ENCODE measurements around the gene HYAL2.
A peak's percentile ranks its signal among the peaks of the same experiment; 100 is the strongest.

Gene HYAL2

DNA sequence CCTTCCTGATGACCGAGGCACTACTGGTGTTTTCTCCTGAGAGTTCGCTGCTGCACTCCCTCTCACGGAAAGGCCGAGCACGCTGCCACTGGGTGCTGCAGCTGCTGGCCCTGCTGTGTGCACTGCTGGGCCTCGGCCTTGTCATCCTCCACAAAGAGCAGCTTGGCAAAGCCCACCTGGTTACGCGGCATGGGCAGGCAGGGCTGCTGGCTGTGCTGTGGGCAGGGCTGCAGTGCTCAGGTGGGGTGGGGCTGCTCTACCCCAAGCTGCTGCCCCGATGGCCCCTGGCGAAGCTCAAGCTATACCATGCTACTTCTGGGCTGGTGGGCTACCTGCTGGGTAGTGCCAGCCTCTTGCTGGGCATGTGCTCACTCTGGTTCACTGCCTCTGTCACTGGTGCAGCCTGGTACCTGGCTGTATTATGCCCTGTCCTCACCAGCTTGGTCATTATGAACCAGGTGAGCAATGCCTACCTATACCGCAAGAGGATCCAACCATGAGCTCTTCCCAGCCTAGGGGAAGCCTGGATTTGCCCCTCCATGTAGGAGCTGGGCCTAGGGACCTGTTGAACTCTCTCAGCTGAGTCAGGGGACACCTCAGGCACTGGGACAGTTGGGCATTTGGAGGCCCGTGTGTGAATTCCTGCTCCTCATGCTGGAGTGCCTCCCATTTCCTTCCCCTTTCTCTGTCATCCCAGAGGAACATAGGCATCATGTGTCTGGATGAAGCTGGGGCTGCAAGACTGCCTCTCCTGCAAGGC is 30.9 kb upstream of the HYAL2 start:
- H3K9me2 ChIP-seq (replicated peaks; ENCODE audit: low read depth, low read length) = no peaks in the 10 kb centered on the region
- H3K79me2 ChIP-seq (ENCODE audit: insufficient read depth, low read length) = peaks cover 66% of the 10 kb centered on the region
- peaks cover 9% of the 10 kb centered on the region; the same call in 1 of the 2 replicates for H3K36me3 ChIP-seq (ENCODE audit: insufficient read depth, low read length)
- peaks cover 56% of the 10 kb centered on the region for H3K4me1 ChIP-seq (ENCODE audit: insufficient read depth, low read length, poor library complexity, severe bottlenecking)
- TF ChIP-seq, protein P1, sequence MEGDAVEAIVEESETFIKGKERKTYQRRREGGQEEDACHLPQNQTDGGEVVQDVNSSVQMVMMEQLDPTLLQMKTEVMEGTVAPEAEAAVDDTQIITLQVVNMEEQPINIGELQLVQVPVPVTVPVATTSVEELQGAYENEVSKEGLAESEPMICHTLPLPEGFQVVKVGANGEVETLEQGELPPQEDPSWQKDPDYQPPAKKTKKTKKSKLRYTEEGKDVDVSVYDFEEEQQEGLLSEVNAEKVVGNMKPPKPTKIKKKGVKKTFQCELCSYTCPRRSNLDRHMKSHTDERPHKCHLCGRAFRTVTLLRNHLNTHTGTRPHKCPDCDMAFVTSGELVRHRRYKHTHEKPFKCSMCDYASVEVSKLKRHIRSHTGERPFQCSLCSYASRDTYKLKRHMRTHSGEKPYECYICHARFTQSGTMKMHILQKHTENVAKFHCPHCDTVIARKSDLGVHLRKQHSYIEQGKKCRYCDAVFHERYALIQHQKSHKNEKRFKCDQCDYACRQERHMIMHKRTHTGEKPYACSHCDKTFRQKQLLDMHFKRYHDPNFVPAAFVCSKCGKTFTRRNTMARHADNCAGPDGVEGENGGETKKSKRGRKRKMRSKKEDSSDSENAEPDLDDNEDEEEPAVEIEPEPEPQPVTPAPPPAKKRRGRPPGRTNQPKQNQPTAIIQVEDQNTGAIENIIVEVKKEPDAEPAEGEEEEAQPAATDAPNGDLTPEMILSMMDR (conservative IDR thresholded peaks at IDR 0.05; ENCODE audit: low read length) = no peak
- no peak for TF ChIP-seq EZH2phosphoT487 (IDR thresholded peaks at IDR 0.05; ENCODE audit: borderline replicate concordance)
- no peak overlapping the region for H3K4me2 ChIP-seq (ENCODE audit: low read depth, low read length, poor library complexity, severe bottlenecking)
- no peak overlapping the region for H2AFZ ChIP-seq (ENCODE audit: low read length)
- H3K9me3 ChIP-seq (ENCODE audit: insufficient read depth, low read depth, low read length) = no peaks in the 10 kb centered on the region
- H3K27me3 ChIP-seq (ENCODE audit: insufficient read depth, low read length, poor library complexity, severe bottlenecking) = no peaks in the 10 kb centered on the region
- no peak overlapping the region for H3K9ac ChIP-seq (ENCODE audit: low read depth, low read length, poor library complexity, severe bottlenecking)
- no peaks in the 10 kb centered on the region for H3F3A ChIP-seq (ENCODE audit: low read depth)
- H4K20me1 ChIP-seq (ENCODE audit: insufficient read depth, low read length, poor library complexity, severe bottlenecking) = peaks cover 40% of the 10 kb centered on the region
- no peak overlapping the region for H3K4me3 ChIP-seq (ENCODE audit: low read length, poor library complexity, severe bottlenecking)

DNA sequence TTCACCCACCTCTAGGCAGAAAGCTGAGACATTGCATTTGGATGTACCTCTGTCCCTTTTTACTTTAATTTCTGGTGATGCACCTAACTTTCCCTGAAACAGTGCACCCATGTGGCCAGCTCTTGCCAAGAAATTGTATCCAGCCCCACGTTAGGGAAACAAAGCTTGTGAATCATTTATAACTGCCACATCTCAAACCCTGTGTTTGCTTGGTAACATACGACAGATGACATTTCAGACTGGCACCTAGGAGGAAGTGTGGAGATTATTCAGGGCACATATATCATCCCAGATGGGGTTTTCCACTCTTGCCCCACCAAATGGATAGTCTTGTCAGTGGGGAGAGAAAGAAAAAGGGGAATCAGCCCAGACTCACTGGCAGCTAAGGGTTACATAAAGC is 30.2 kb upstream of the HYAL2 start:
- peaks cover 53% of the 10 kb centered on the region for H3K4me1 ChIP-seq (ENCODE audit: insufficient read depth, low read length, poor library complexity, severe bottlenecking)
- peaks cover 16% of the 10 kb centered on the region; the same call in 1 of the 2 replicates for H3K36me3 ChIP-seq (ENCODE audit: insufficient read depth, low read length)
- peaks cover 33% of the 10 kb centered on the region for H4K20me1 ChIP-seq (ENCODE audit: insufficient read depth, low read length, poor library complexity, severe bottlenecking)
- H3K79me2 ChIP-seq (ENCODE audit: insufficient read depth, low read length) = peaks cover 64% of the 10 kb centered on the region
- H3K27me3 ChIP-seq (ENCODE audit: insufficient read depth, low read length, poor library complexity, severe bottlenecking) = no peaks in the 10 kb centered on the region
- no peak overlapping the region for H3K4me3 ChIP-seq (ENCODE audit: low read length, poor library complexity, severe bottlenecking)
- no peak overlapping the region for H2AFZ ChIP-seq (ENCODE audit: low read length)
- TF ChIP-seq, protein P1 (conservative IDR thresholded peaks at IDR 0.05; ENCODE audit: low read length) = peak; percentile 52
- TF ChIP-seq EZH2phosphoT487 (IDR thresholded peaks at IDR 0.05; ENCODE audit: borderline replicate concordance) = no peak
- H3K9me3 ChIP-seq (ENCODE audit: insufficient read depth, low read depth, low read length) = no peaks in the 10 kb centered on the region
- H3K9ac ChIP-seq (ENCODE audit: low read depth, low read length, poor library complexity, severe bottlenecking) = no peak overlapping the region
- H3F3A ChIP-seq (ENCODE audit: low read depth) = no peaks in the 10 kb centered on the region
- no peak overlapping the region for H3K4me2 ChIP-seq (ENCODE audit: low read depth, low read length, poor library complexity, severe bottlenecking)
- H3K9me2 ChIP-seq (replicated peaks; ENCODE audit: low read depth, low read length) = no peaks in the 10 kb centered on the region

DNA sequence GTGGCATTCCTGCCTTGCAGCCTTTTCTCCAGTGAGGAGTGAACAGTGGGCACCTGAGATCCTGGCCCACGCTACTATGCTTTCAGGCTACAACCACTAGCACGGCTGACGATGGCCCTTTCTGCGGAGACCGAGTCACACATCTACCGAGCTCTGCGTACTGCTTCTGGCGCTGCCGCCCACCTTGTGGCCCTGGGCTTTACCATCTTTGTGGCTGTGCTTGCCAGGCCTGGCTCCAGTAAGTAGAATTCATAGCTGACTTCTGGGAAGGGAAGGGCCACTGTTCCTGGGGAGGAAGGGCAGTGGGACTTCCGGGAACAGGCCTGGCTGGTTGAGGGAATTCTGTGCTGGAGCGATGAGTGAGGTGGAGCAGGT is 28.8 kb upstream of the HYAL2 start:
- peaks cover 16% of the 10 kb centered on the region; the same call in 1 of the 2 replicates for H3K36me3 ChIP-seq (ENCODE audit: insufficient read depth, low read length)

More for the DNA sequence above, 28.8 kb upstream of the HYAL2 start:
- Histone ChIP-seq H3K9ac (ENCODE audit: low read depth, low read length, poor library complexity, severe bottlenecking) (peak overlapping the region; percentile 91), H3K4me1 (ENCODE audit: insufficient read depth, low read length, poor library complexity, severe bottlenecking) (peaks cover 41% of the 10 kb centered on the region), H3K27me3 (ENCODE audit: insufficient read depth, low read length, poor library complexity, severe bottlenecking) (no peaks in the 10 kb centered on the region), H3K9me2 (replicated peaks; ENCODE audit: low read depth, low read length) (no peaks in the 10 kb centered on the region), H3K79me2 (ENCODE audit: insufficient read depth, low read length) (peaks cover 51% of the 10 kb centered on the region), H3K4me2 (ENCODE audit: low read depth, low read length, poor library complexity, severe bottlenecking) (peak overlapping the region; percentile 98), H3F3A (ENCODE audit: low read depth) (peaks cover 2% of the 10 kb centered on the region; the same call in 1 of the 2 replicates), H3K4me3 (ENCODE audit: low read length, poor library complexity, severe bottlenecking) (peak overlapping the region; percentile 85), H2AFZ (ENCODE audit: low read length) (no peak overlapping the region), H3K9me3 (ENCODE audit: insufficient read depth, low read depth, low read length) (no peaks in the 10 kb centered on the region), H4K20me1 (ENCODE audit: insufficient read depth, low read length, poor library complexity, severe bottlenecking) (peaks cover 19% of the 10 kb centered on the region)
- TF ChIP-seq EZH2phosphoT487 (IDR thresholded peaks at IDR 0.05; ENCODE audit: borderline replicate concordance) = no peak
- TF ChIP-seq, protein P1 (conservative IDR thresholded peaks at IDR 0.05; ENCODE audit: low read length) = no peak
